ENCODE measurements around the gene KYNU.

KYNU gene

DNA sequence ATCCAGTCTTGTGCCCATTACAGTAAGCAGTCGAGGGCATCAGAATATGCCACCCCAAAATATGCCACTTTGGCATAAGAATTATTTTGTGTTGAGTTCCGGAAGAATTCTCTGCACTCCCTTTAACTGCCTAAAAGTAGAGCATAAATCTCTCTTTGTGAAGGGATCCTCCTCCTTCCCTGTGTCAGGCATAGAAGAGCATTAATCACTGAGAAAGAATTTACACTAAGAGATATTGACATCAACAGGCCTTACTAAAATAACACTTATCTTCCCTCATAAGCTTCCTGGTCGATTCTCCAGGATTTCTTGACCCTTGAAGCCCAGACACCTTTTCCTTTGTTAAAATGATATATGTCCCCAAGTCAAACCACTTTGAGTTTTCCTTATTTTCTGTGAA lies 27.6 kb upstream of the KYNU start:
- no peak for DNase-seq
- Histone ChIP-seq H3K27ac (ENCODE audit: insufficient read depth in 1 of 2, low read depth in 1 of 2, low read length in 2 of 2, poor library complexity in 1 of 2, severe bottlenecking in 2 of 2) (no peak overlapping the region), H3K4me1 (ENCODE audit: control extremely low read depth in 1 of 4, control insufficient read depth in 4 of 4, insufficient read depth in 4 of 4, low read length in 3 of 4) (no peaks in the 10 kb centered on the region), H3K27me3 (replicated peaks in 2 of 5; ENCODE audit: control insufficient read depth in 4 of 5, insufficient read depth in 5 of 5, low read length in 4 of 5) (no peaks in the 10 kb centered on the region), H3K9me3 (ENCODE audit: control extremely low read depth in 1 of 5, control insufficient read depth in 4 of 5, insufficient read depth in 2 of 5, low read depth in 1 of 5, low read length in 4 of 5) (no peaks in the 10 kb centered on the region), H3K4me3 (ENCODE audit: control insufficient read depth in 1 of 7, extremely low read depth in 1 of 7, insufficient read depth in 4 of 7, low read depth in 2 of 7, low read length in 6 of 7) (no peak overlapping the region), H3K36me3 (ENCODE audit: control insufficient read depth in 4 of 4, insufficient read depth in 4 of 4, low read length in 3 of 4) (no peaks in the 10 kb centered on the region)
- WGBS (ENCODE audit: insufficient coverage) = 95% methylated on average over 3 of the region's 3 CpGs
- ChIA-PET CTCF (no interaction called here), POLR2A (no interaction called here)

DNA sequence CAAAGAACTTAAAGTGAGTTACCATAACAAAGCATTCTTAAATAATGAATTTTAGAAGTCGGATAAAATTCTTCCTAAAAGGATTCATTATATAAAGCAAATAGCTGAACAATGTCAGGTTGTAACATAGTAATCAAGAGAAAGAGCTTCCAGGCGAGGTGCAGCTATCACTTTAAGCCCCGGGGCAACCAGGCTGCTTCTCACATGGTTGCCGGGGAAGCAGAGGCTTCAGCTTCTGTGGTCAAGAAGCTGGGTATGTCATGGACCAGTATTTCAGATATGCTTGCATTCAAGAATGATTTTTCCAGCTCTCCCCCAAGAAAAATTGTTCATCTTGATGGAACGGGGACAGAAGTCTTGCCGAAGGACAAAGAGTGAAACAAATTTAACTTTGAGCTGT lies 23.6 kb upstream of the KYNU start:
- Histone ChIP-seq H3K36me3 (ENCODE audit: control insufficient read depth in 4 of 4, insufficient read depth in 4 of 4, low read length in 3 of 4) (no peaks in the 10 kb centered on the region), H3K27me3 (replicated peaks in 2 of 5; ENCODE audit: control insufficient read depth in 4 of 5, insufficient read depth in 5 of 5, low read length in 4 of 5) (no peaks in the 10 kb centered on the region), H3K27ac (ENCODE audit: insufficient read depth in 1 of 2, low read depth in 1 of 2, low read length in 2 of 2, poor library complexity in 1 of 2, severe bottlenecking in 2 of 2) (no peak overlapping the region), H3K4me3 (ENCODE audit: control insufficient read depth in 1 of 7, extremely low read depth in 1 of 7, insufficient read depth in 4 of 7, low read depth in 2 of 7, low read length in 6 of 7) (no peak overlapping the region), H3K9me3 (ENCODE audit: control extremely low read depth in 1 of 5, control insufficient read depth in 4 of 5, insufficient read depth in 2 of 5, low read depth in 1 of 5, low read length in 4 of 5) (no peaks in the 10 kb centered on the region), H3K4me1 (ENCODE audit: control extremely low read depth in 1 of 4, control insufficient read depth in 4 of 4, insufficient read depth in 4 of 4, low read length in 3 of 4) (no peaks in the 10 kb centered on the region)
- 94% methylated on average over 3 of the region's 6 CpGs for WGBS (ENCODE audit: insufficient coverage)
- POLR2A ChIA-PET = no interaction called here
- no peak for DNase-seq
- CTCF ChIA-PET = no interaction called here

DNA sequence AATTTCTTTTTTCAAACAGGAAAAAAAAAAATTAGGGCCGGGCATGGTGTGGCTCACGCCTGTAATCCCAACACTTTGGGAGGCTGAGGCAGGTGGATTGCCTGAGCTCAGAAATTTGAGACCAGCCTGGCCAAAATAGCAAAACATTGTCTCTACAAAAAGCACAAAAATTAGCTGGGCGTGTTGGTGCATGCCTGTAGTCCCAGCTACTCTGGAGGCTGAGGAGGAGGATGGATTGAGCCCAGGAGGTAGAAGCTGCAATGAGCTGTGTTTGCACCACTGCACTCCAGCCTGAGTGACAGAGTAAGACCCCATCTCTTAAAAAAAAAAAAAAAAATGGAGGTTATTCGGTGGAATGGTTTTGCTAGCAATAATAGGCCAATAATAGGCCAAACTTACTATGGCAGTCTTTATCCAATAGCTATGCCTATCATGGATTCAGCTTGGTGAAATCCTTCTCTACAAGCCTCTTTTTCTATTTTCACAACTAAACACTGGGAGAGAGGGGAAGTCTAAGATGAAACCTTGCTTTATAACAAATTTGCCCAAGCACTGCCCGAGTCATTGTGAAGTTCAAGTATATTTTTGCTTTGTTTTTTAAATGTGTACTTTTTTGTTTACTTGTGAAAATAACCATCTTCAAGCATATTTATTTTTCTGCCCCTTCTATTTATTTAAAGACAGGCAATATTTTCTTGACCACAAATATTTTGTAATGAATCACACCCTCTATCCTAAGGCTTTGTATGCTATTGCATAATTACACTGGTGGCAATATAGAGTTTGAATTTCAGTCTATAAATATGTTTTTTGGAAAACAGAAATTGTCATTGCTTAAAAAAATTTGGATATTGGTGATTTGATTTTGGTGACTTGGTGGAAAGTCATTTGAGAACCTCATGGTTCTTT lies 20.0 kb upstream of the KYNU start:
- POLR2A ChIA-PET = no interaction called here
- WGBS (ENCODE audit: insufficient coverage) = 100% methylated on average over 1 of the region's 5 CpGs

DNA sequence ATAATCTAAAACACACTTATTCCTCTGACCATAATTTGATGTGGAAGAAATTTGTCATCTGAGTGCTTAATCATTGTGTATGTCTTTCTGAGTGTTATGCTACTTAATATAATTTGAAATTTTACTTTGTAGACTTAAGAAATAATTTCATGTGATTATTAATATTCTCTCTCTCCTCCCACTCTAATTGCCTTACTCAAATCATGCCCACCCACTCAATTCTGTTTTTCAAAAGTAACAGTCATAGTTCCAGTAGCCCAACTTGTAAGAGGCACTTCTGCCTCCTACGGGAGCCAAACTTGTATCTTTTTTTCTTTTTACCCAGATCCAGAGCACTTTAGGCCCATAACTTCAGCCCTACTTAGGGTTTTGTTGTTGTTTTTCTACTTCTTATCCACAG lies 18.5 kb upstream of the KYNU start:
- Histone ChIP-seq H3K36me3 (ENCODE audit: control insufficient read depth in 4 of 4, insufficient read depth in 4 of 4, low read length in 3 of 4) (no peaks in the 10 kb centered on the region), H3K9me3 (ENCODE audit: control extremely low read depth in 1 of 5, control insufficient read depth in 4 of 5, insufficient read depth in 2 of 5, low read depth in 1 of 5, low read length in 4 of 5) (no peaks in the 10 kb centered on the region), H3K4me3 (ENCODE audit: control insufficient read depth in 1 of 7, extremely low read depth in 1 of 7, insufficient read depth in 4 of 7, low read depth in 2 of 7, low read length in 6 of 7) (no peak overlapping the region), H3K4me1 (ENCODE audit: control extremely low read depth in 1 of 4, control insufficient read depth in 4 of 4, insufficient read depth in 4 of 4, low read length in 3 of 4) (no peaks in the 10 kb centered on the region), H3K27me3 (replicated peaks in 2 of 5; ENCODE audit: control insufficient read depth in 4 of 5, insufficient read depth in 5 of 5, low read length in 4 of 5) (no peaks in the 10 kb centered on the region), H3K27ac (ENCODE audit: insufficient read depth in 1 of 2, low read depth in 1 of 2, low read length in 2 of 2, poor library complexity in 1 of 2, severe bottlenecking in 2 of 2) (no peak overlapping the region)
- WGBS (ENCODE audit: insufficient coverage) = no CpG with 5 or more reads among the region's 1 CpG
- DNase-seq = no peak
- CTCF ChIA-PET = no interaction called here
- POLR2A ChIA-PET = no interaction called here

More for the DNA sequence above, 20.0 kb upstream of the KYNU start:
- H3K36me3 ChIP-seq (ENCODE audit: control insufficient read depth in 4 of 4, insufficient read depth in 4 of 4, low read length in 3 of 4) = no peaks in the 10 kb centered on the region
- DNase-seq = no peak
- no peak overlapping the region for H3K27ac ChIP-seq (ENCODE audit: insufficient read depth in 1 of 2, low read depth in 1 of 2, low read length in 2 of 2, poor library complexity in 1 of 2, severe bottlenecking in 2 of 2)
- no peaks in the 10 kb centered on the region for H3K4me1 ChIP-seq (ENCODE audit: control extremely low read depth in 1 of 4, control insufficient read depth in 4 of 4, insufficient read depth in 4 of 4, low read length in 3 of 4)
- H3K4me3 ChIP-seq (ENCODE audit: control insufficient read depth in 1 of 7, extremely low read depth in 1 of 7, insufficient read depth in 4 of 7, low read depth in 2 of 7, low read length in 6 of 7) = no peak overlapping the region
- no peaks in the 10 kb centered on the region for H3K27me3 ChIP-seq (replicated peaks in 2 of 5; ENCODE audit: control insufficient read depth in 4 of 5, insufficient read depth in 5 of 5, low read length in 4 of 5)
- H3K9me3 ChIP-seq (ENCODE audit: control extremely low read depth in 1 of 5, control insufficient read depth in 4 of 5, insufficient read depth in 2 of 5, low read depth in 1 of 5, low read length in 4 of 5) = no peaks in the 10 kb centered on the region
- CTCF ChIA-PET = interaction anchor here (1.2 kb wide), 1 partner anchor 97 kb away, joined by 4 read pairs; no protein-coding TSS in a partner anchor

DNA sequence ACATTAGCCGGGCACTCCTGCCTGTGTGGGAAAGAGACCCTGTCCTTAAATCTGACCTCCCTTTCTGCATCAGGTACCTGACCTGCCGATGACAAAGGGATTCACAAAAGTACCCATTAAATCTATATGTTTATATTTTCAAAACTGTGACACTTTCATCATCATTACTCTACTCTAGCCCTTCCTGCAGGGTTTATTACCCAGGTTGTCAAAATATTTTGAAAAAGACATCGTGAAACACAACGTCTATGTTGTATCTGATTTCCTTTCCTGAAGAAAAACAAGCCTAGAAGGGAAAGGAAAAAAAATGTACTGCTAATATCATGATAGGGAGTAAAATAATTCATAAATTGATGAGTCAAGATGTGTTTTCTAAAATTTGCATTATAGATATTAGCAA lies 15.2 kb upstream of the KYNU start:
- Histone ChIP-seq H3K4me1 (ENCODE audit: control extremely low read depth in 1 of 4, control insufficient read depth in 4 of 4, insufficient read depth in 4 of 4, low read length in 3 of 4) (peaks cover 2 to 18% (median 9%) of the 10 kb centered on the region in 4 experiments), H3K4me3 (ENCODE audit: control insufficient read depth in 1 of 7, extremely low read depth in 1 of 7, insufficient read depth in 4 of 7, low read depth in 2 of 7, low read length in 6 of 7) (no peak overlapping the region), H3K9me3 (ENCODE audit: control extremely low read depth in 1 of 5, control insufficient read depth in 4 of 5, insufficient read depth in 2 of 5, low read depth in 1 of 5, low read length in 4 of 5) (no peaks in the 10 kb centered on the region), H3K36me3 (ENCODE audit: control insufficient read depth in 4 of 4, insufficient read depth in 4 of 4, low read length in 3 of 4) (no peaks in the 10 kb centered on the region), H3K27me3 (replicated peaks in 2 of 5; ENCODE audit: control insufficient read depth in 4 of 5, insufficient read depth in 5 of 5, low read length in 4 of 5) (no peaks in the 10 kb centered on the region), H3K27ac (ENCODE audit: insufficient read depth in 1 of 2, low read depth in 1 of 2, low read length in 2 of 2, poor library complexity in 1 of 2, severe bottlenecking in 2 of 2) (no peak overlapping the region)
- WGBS (ENCODE audit: insufficient coverage) = no CpG with 5 or more reads among the region's 4 CpGs
- ChIA-PET CTCF (no interaction called here), POLR2A (no interaction called here)
- no peak for DNase-seq

DNA sequence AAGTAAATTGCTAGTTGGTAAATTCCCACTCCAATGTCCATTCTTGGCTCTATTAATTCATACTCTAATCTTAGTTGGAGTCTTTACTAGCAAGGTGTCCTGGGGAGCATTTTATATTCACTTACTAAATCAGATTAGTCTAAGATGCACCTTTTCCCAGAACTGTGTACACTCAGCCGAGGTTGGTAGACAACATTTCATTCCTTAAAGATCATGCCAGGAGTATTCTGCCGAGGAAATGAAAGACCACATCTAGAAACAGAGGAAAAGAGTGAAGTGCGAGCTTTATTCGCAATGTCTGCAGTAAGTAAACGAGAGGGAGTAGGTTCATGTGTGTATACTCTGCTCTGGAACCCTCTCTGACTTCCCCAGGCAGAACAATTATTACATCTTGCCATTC lies 14.6 kb upstream of the KYNU start:
- Histone ChIP-seq H3K27ac (ENCODE audit: insufficient read depth in 1 of 2, low read depth in 1 of 2, low read length in 2 of 2, poor library complexity in 1 of 2, severe bottlenecking in 2 of 2) (no peak overlapping the region), H3K27me3 (replicated peaks in 2 of 5; ENCODE audit: control insufficient read depth in 4 of 5, insufficient read depth in 5 of 5, low read length in 4 of 5) (no peaks in the 10 kb centered on the region), H3K4me3 (ENCODE audit: control insufficient read depth in 1 of 7, extremely low read depth in 1 of 7, insufficient read depth in 4 of 7, low read depth in 2 of 7, low read length in 6 of 7) (no peak overlapping the region), H3K9me3 (ENCODE audit: control extremely low read depth in 1 of 5, control insufficient read depth in 4 of 5, insufficient read depth in 2 of 5, low read depth in 1 of 5, low read length in 4 of 5) (no peaks in the 10 kb centered on the region), H3K4me1 (ENCODE audit: control extremely low read depth in 1 of 4, control insufficient read depth in 4 of 4, insufficient read depth in 4 of 4, low read length in 3 of 4) (peaks cover 2 to 18% (median 9%) of the 10 kb centered on the region in 4 experiments), H3K36me3 (ENCODE audit: control insufficient read depth in 4 of 4, insufficient read depth in 4 of 4, low read length in 3 of 4) (no peaks in the 10 kb centered on the region)
- POLR2A ChIA-PET = no interaction called here
- 92% methylated on average over 1 of the region's 5 CpGs for WGBS (ENCODE audit: insufficient coverage)
- CTCF ChIA-PET = no interaction called here
- DNase-seq = no peak

DNA sequence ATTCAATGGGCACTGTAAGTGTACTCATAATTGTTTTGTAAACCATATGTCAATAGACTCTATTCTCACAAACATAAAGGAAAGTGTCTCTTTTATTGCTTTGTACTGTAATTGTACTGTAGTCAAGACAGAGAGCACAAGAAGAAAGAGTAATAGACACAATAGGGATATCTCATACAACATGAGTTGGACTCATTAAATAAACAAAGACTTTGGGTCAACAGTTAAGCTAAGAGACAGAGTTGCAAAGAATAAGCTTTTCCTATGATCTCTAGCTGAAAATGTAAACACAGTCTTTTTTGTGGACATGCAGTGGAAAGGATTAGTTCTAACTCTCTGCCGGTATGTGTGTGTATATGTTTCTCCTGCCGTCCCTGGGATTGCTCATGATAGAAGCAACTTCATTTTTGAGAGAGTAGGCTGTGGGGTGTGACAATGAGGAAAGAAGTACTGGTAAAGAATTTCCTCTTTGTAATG lies 13.9 kb upstream of the KYNU start:
- Histone ChIP-seq H3K4me1 (ENCODE audit: control extremely low read depth in 1 of 4, control insufficient read depth in 4 of 4, insufficient read depth in 4 of 4, low read length in 3 of 4) (peaks cover 2 to 18% (median 9%) of the 10 kb centered on the region in 4 experiments), H3K9me3 (ENCODE audit: control extremely low read depth in 1 of 5, control insufficient read depth in 4 of 5, insufficient read depth in 2 of 5, low read depth in 1 of 5, low read length in 4 of 5) (no peaks in the 10 kb centered on the region), H3K36me3 (ENCODE audit: control insufficient read depth in 4 of 4, insufficient read depth in 4 of 4, low read length in 3 of 4) (no peaks in the 10 kb centered on the region), H3K27me3 (replicated peaks in 2 of 5; ENCODE audit: control insufficient read depth in 4 of 5, insufficient read depth in 5 of 5, low read length in 4 of 5) (no peaks in the 10 kb centered on the region), H3K27ac (ENCODE audit: insufficient read depth in 1 of 2, low read depth in 1 of 2, low read length in 2 of 2, poor library complexity in 1 of 2, severe bottlenecking in 2 of 2) (no peak overlapping the region), H3K4me3 (ENCODE audit: control insufficient read depth in 1 of 7, extremely low read depth in 1 of 7, insufficient read depth in 4 of 7, low read depth in 2 of 7, low read length in 6 of 7) (no peak overlapping the region)
- ChIA-PET CTCF (no interaction called here), POLR2A (no interaction called here)
- WGBS (ENCODE audit: insufficient coverage) = 100% methylated on average over 2 of the region's 2 CpGs
- DNase-seq = no peak
